GM12878 (cell line): ENCODE data around the gene PRDM15. TPM values are rescaled to one million over a fixed set of nuclear protein-coding genes. Genes with fewer than 3 reads are reported as not detected.

Experiments
- ASH2L ChIP-seq: fragments of 300-600, 200-600 bp; sonication (generic); IDR thresholded peaks from 2 replicates; pipeline ENCODE4 v1.6.1; 2017; ENCODE audit warnings: low read depth, mild to moderate bottlenecking, borderline replicate concordance
- BHLHE40 ChIP-seq, 2 experiments: fragments of 450-650 bp in 1 of 2; IDR thresholded peaks; 2 replicates each; pipeline ENCODE4 v1.6.1; 2011 to 2017; ENCODE audit warnings: low read depth in 2 of 2, borderline replicate concordance in 1 of 2, improper control_type of control experiment in 1 of 2, low read length in 1 of 2, mild to moderate bottlenecking in 1 of 2
- CBX3 ChIP-seq: fragments of 200-600 bp; sonication (generic); IDR thresholded peaks from 2 replicates; pipeline ENCODE4 v1.6.1; 2016; ENCODE audit warnings: low read depth, borderline replicate concordance
- CREB1 ChIP-seq: IDR thresholded peaks from 2 replicates; pipeline ENCODE4 v1.6.1; 2012; ENCODE audit warnings: low read depth, mild to moderate bottlenecking, inconsistent platforms
- CREM ChIP-seq: IDR thresholded peaks from 2 replicates; pipeline ENCODE4 v1.6.1; 2014; ENCODE audit warnings: antibody characterized with exemption, low read depth
- EED ChIP-seq: sonication (generic); IDR thresholded peaks from 2 replicates; pipeline ENCODE4 v1.6.1; 2016; ENCODE audit warnings: antibody characterized with exemption, low read depth
- IKZF1 ChIP-seq: fragments of 450-650 bp; conservative IDR thresholded peaks from 2 replicates; pipeline ENCODE4 v1.6.1; 2017; ENCODE audit warnings: antibody characterized with exemption, mild to moderate bottlenecking
- IKZF2 ChIP-seq, 2 experiments: fragments of 450-650 bp; IDR thresholded peaks; 2 replicates each; pipeline ENCODE4 v1.6.1; 2017; ENCODE audit warnings: mild to moderate bottlenecking in 2 of 2, moderate library complexity in 2 of 2
- JUND ChIP-seq: IDR thresholded peaks from 2 replicates; pipeline ENCODE4 v1.6.1; 2012; ENCODE audit warnings: low read depth, mild to moderate bottlenecking, low read length, improper control_type of control experiment, moderate library complexity
- KDM1A ChIP-seq: fragments of 200-600 bp; sonication (generic); IDR thresholded peaks from 2 replicates; pipeline ENCODE4 v1.6.1; 2016; ENCODE audit warnings: borderline replicate concordance
- LARP7 ChIP-seq: fragments of 450-650 bp; IDR thresholded peaks from 2 replicates; pipeline ENCODE4 v1.6.1; 2017; ENCODE audit warnings: mild to moderate bottlenecking
- MTA2 ChIP-seq: fragments of 450-650 bp; IDR thresholded peaks from 2 replicates; pipeline ENCODE4 v1.6.1; 2016; ENCODE audit warnings: low read depth, mild to moderate bottlenecking, moderate library complexity
- MTA3 ChIP-seq: IDR thresholded peaks from 2 replicates; pipeline ENCODE4 v1.6.1; 2012; ENCODE audit warnings: low read length, inconsistent platforms, borderline replicate concordance
- NR2C1 ChIP-seq: fragments of 450-650 bp; IDR thresholded peaks from 2 replicates; pipeline ENCODE4 v1.6.1; 2017; ENCODE audit warnings: antibody characterized with exemption, mild to moderate bottlenecking, moderate library complexity
- PAX5 ChIP-seq: IDR thresholded peaks from 2 replicates; pipeline ENCODE4 v1.6.1; 2011; ENCODE audit warnings: low read depth, low read length, borderline replicate concordance
- PAX8 ChIP-seq: fragments of 450-650 bp; IDR thresholded peaks from 2 replicates; pipeline ENCODE4 v1.6.1; 2017; ENCODE audit warnings: mild to moderate bottlenecking, moderate library complexity
- POU2F2 ChIP-seq: IDR thresholded peaks from 3 replicates; pipeline ENCODE4 v1.6.1; 2011; ENCODE audit warnings: low read depth, mild to moderate bottlenecking, low read length, borderline replicate concordance
- RAD51 ChIP-seq: fragments of 450-650 bp; IDR thresholded peaks from 2 replicates; pipeline ENCODE4 v1.6.1; 2016; ENCODE audit warnings: moderate library complexity, mild to moderate bottlenecking, inconsistent platforms
- RELA ChIP-seq: fragments of 450-650 bp; IDR thresholded peaks from 2 replicates; pipeline ENCODE4 v1.8.0; 2014; ENCODE audit warnings: borderline replicate concordance; ENCODE audit not compliant: partially characterized antibody
- SIN3A ChIP-seq: IDR thresholded peaks from 2 replicates; pipeline ENCODE4 v1.6.1; 2012; ENCODE audit warnings: low read depth, low read length, improper control_type of control experiment
- SMARCA5 ChIP-seq: fragments of 450-650 bp; IDR thresholded peaks from 2 replicates; pipeline ENCODE4 v1.6.1; 2017; ENCODE audit warnings: mild to moderate bottlenecking
- TCF12 ChIP-seq: IDR thresholded peaks from 2 replicates; pipeline ENCODE4 v1.6.1; 2011; ENCODE audit warnings: low read depth, mild to moderate bottlenecking, low read length
- polyA plus RNA-seq, 11 experiments: library from polyadenylated mRNA; depleted of rRNA in 4 of 11; unstranded in 6 of 11; stranded (reverse) in 5 of 11; fragments of >200 nt; fragmentation: Nextera tagmentation in 4 of 11; fragmentation: Illumina TruSeq in 1 of 11; extraction: Ambion mirVana in 4 of 11; extraction: Trizol in 1 of 11; gene quantifications; 1 replicate in 1 of 11; 2 replicates in 10 of 11; pipeline versions ENCODE4 v1.2.1 to v1.2.3, GENCODE V29; 2011 to 2016; ENCODE audit warnings: inconsistent platforms in 2 of 11, missing spikeins in 2 of 11, low read depth in 1 of 11
- total RNA-seq, 4 experiments: library from RNA; depleted of rRNA in 3 of 4; stranded (reverse); fragments of >200 nt in 3 of 4; fragmentation: Illumina TruSeq in 1 of 4; extraction: Trizol in 1 of 4; gene quantifications; 2 replicates each; pipeline versions ENCODE4 v1.2.1 to v1.2.3, GENCODE V29; 2013 to 2021
- TF ChIP-seq, protein P1 (sequence below): fragments of 450-650 bp; IDR thresholded peaks from 2 replicates; pipeline ENCODE4 v1.6.1; 2017; ENCODE audit warnings: antibody characterized with exemption, mild to moderate bottlenecking, moderate library complexity
- TF ChIP-seq, protein P2 (sequence below): fragments of 450-650 bp; formaldehyde crosslinking; IDR thresholded peaks from 2 replicates; pipeline ENCODE4 v1.4.0; 2022; ENCODE audit warnings: mild to moderate bottlenecking, moderate library complexity
- TF ChIP-seq, protein P3 (sequence below): IDR thresholded peaks from 2 replicates; pipeline ENCODE4 v1.6.1; 2012; ENCODE audit warnings: low read depth, low read length, improper control_type of control experiment
- TF ChIP-seq, protein P4 (sequence below): fragments of 450-650 bp; IDR thresholded peaks from 2 replicates; pipeline ENCODE4 v1.6.1; 2016; ENCODE audit warnings: mild to moderate bottlenecking

PRDM15 gene
- total and polyA plus RNA-seq, 10 of the 15 experiments (the other 5 are each of a cell fraction or from before 2014, with no cell fraction given) = 2.2 to 16.0 (median 8.6) TPM

DNA sequence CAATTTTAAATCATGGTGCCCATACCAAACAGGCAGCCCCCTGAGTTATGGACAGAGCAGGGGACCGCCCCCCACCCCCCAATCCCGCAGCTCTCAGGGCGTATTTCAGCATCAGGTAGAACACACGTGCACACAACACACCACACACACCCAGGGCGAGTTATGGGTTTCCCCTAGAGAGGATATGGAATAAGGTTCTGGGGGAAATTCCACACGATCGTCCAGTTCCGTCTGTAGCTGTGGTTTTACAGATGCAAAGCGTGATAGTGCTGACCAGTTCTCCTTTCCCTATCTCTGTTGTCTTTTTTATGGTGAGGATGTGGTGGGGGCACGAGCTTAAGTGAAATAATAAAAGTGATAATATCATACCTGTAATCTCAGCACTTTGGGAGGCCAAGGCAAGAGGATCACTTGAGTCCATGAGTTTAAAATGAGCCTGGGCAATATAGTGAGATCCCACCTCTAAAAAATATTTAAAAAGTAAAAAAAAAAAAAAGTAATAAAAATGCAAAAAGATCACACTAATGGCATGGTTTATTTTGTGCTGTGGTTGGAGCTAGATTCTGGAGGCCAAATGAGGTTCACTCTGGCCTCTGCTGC is 49.6 kb upstream of the PRDM15 start (continued):
- TF ChIP-seq, protein P1, sequence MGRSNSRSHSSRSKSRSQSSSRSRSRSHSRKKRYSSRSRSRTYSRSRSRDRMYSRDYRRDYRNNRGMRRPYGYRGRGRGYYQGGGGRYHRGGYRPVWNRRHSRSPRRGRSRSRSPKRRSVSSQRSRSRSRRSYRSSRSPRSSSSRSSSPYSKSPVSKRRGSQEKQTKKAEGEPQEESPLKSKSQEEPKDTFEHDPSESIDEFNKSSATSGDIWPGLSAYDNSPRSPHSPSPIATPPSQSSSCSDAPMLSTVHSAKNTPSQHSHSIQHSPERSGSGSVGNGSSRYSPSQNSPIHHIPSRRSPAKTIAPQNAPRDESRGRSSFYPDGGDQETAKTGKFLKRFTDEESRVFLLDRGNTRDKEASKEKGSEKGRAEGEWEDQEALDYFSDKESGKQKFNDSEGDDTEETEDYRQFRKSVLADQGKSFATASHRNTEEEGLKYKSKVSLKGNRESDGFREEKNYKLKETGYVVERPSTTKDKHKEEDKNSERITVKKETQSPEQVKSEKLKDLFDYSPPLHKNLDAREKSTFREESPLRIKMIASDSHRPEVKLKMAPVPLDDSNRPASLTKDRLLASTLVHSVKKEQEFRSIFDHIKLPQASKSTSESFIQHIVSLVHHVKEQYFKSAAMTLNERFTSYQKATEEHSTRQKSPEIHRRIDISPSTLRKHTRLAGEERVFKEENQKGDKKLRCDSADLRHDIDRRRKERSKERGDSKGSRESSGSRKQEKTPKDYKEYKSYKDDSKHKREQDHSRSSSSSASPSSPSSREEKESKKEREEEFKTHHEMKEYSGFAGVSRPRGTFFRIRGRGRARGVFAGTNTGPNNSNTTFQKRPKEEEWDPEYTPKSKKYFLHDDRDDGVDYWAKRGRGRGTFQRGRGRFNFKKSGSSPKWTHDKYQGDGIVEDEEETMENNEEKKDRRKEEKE = no peak
- TF ChIP-seq RAD51 = peak; percentile 60; the same call in 1 of the 2 replicates
- peak; percentile 56 for TF ChIP-seq SMARCA5
- no peak for TF ChIP-seq JUND
- peak; percentile 93 for TF ChIP-seq EED
- peak; percentile 96 for TF ChIP-seq RELA
- TF ChIP-seq MTA2 = peak; percentile 74
- TF ChIP-seq, protein P2, sequence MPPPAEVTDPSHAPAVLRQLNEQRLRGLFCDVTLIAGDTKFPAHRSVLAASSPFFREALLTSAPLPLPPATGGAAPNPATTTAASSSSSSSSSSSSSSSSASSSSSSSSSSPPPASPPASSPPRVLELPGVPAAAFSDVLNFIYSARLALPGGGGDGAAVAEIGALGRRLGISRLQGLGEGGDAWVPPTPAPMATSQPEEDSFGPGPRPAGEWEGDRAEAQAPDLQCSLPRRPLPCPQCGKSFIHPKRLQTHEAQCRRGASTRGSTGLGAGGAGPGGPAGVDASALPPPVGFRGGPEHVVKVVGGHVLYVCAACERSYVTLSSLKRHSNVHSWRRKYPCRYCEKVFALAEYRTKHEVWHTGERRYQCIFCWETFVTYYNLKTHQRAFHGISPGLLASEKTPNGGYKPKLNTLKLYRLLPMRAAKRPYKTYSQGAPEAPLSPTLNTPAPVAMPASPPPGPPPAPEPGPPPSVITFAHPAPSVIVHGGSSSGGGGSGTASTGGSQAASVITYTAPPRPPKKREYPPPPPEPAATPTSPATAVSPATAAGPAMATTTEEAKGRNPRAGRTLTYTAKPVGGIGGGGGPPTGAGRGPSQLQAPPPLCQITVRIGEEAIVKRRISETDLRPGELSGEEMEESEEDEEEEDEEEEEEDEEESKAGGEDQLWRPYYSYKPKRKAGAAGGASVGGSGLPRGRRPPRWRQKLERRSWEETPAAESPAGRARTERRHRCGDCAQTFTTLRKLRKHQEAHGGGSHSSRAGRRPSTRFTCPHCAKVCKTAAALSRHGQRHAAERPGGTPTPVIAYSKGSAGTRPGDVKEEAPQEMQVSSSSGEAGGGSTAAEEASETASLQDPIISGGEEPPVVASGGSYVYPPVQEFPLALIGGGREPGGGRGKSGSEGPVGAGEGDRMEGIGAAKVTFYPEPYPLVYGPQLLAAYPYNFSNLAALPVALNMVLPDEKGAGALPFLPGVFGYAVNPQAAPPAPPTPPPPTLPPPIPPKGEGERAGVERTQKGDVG = no peak
- TF ChIP-seq TCF12 = peak; percentile 34; the same call in 1 of the 2 replicates
- peak; percentile 89 for TF ChIP-seq IKZF1
- TF ChIP-seq CREB1 = 0 out of 2 replicates have a peak, but pooled peaks have one; percentile 31
- TF ChIP-seq, protein P3, sequence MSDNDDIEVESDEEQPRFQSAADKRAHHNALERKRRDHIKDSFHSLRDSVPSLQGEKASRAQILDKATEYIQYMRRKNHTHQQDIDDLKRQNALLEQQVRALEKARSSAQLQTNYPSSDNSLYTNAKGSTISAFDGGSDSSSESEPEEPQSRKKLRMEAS = no peak
- no peak; the same call in 1 of the 2 replicates for TF ChIP-seq MTA3
- no peak for TF ChIP-seq PAX8
- no peak for TF ChIP-seq NR2C1
- TF ChIP-seq, protein P4, sequence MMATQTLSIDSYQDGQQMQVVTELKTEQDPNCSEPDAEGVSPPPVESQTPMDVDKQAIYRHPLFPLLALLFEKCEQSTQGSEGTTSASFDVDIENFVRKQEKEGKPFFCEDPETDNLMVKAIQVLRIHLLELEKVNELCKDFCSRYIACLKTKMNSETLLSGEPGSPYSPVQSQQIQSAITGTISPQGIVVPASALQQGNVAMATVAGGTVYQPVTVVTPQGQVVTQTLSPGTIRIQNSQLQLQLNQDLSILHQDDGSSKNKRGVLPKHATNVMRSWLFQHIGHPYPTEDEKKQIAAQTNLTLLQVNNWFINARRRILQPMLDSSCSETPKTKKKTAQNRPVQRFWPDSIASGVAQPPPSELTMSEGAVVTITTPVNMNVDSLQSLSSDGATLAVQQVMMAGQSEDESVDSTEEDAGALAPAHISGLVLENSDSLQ = 0 out of 2 replicates have a peak, but pooled peaks have one; percentile 6
- no peak for TF ChIP-seq LARP7
- TF ChIP-seq ASH2L = no peak
- TF ChIP-seq CREM = peak; percentile 72; the same call in 1 of the 2 replicates
- TF ChIP-seq POU2F2 = peak; percentile 87; the same call in 2 of the 3 replicates
- peak; percentile 77; the same call in 1 of the 2 replicates for TF ChIP-seq PAX5
- TF ChIP-seq IKZF2 (IDR thresholded peaks at IDR 0.05) = peak; percentile 96 to 97
- no peak for TF ChIP-seq SIN3A
- TF ChIP-seq CBX3 = no peak
- TF ChIP-seq KDM1A = no peak
- peak; percentile 98 for TF ChIP-seq BHLHE40 (IDR thresholded peaks at IDR 0.05; ENCODE audit: borderline replicate concordance in 1 of 2, low read depth in 2 of 2, low read length in 1 of 2)
